GM18499 (cell line): Measurements from ENCODE around the gene DHRS4.
"Not testable (repeated sequence)": the region's sequence is repeated elsewhere in the genome, so short reads cannot be mapped to it uniquely, and the experiment has no call there.

Source experiments
- ATAC-seq: cut with Tn5 transposase; IDR thresholded peaks from one replicate; pipeline ENCODE4 v1.9.1; 2021; ENCODE audit warnings: moderate number of reproducible peaks; ENCODE audit not compliant: insufficient read depth, unreplicated experiment

Gene DHRS4

GRCh38 chr14:23939607-23940326, 13.8 kb upstream of the DHRS4 start:
- no peak for ATAC-seq

GRCh38 chr14:23941230-23941629, 12.3 kb upstream of the DHRS4 start:
- ATAC-seq, result no peak

GRCh38 chr14:23941669-23942068, 11.9 kb upstream of the DHRS4 start:
- no peak for ATAC-seq

GRCh38 chr14:23942587-23942986, 11.0 kb upstream of the DHRS4 start:
- no peak for ATAC-seq

- ATAC-seq, result not testable (repeated sequence)
Observed at GRCh38 chr14:23949069-23949468, 4.5 kb upstream of the DHRS4 start.

GRCh38 chr14:23950411-23951135, 3.0 kb upstream of the DHRS4 start:
- ATAC-seq, result no peak

GRCh38 chr14:23951136-23951466, 2.5 kb upstream of the DHRS4 start:
- not testable (repeated sequence) for ATAC-seq

GRCh38 chr14:23951590-23952201, 1.9 kb upstream of the DHRS4 start:
- ATAC-seq, result no peak

- not testable (repeated sequence) for ATAC-seq
Observed at GRCh38 chr14:23953116-23953463, 480 bp upstream of the DHRS4 start.

GRCh38 chr14:23954279-23954614, 677 bp downstream of the DHRS4 start:
- ATAC-seq, result not testable (repeated sequence)

GRCh38 chr14:23954965-23955364, 1.4 kb downstream of the DHRS4 start:
- not testable (repeated sequence) for ATAC-seq

- not testable (repeated sequence) for ATAC-seq
Observed at GRCh38 chr14:23955811-23956210, 2.2 kb downstream of the DHRS4 start.

- not testable (repeated sequence) for ATAC-seq
Observed at GRCh38 chr14:23957913-23958569, 4.5 kb downstream of the DHRS4 start.

- not testable (repeated sequence) for ATAC-seq
Observed at GRCh38 chr14:23960899-23961298, 7.3 kb downstream of the DHRS4 start.

GRCh38 chr14:23961704-23962103, 8.1 kb downstream of the DHRS4 start:
- ATAC-seq, result not testable (repeated sequence)

- ATAC-seq, result not testable (repeated sequence)
Observed at GRCh38 chr14:23969130-23969480, 15.5 kb downstream of the DHRS4 start.

- not testable (repeated sequence) for ATAC-seq
Observed at GRCh38 chr14:23969481-23970282, 16.1 kb downstream of the DHRS4 start.

GRCh38 chr14:23970283-23970659, 16.7 kb downstream of the DHRS4 start:
- not testable (repeated sequence) for ATAC-seq

- ATAC-seq, result not testable (repeated sequence)
Observed at GRCh38 chr14:23973178-23973577, 19.6 kb downstream of the DHRS4 start.

- not testable (repeated sequence) for ATAC-seq
Observed at GRCh38 chr14:23974041-23974440, 20.5 kb downstream of the DHRS4 start.
